Activated CD4-positive, alpha-beta T cell treated with anti-CD3 and anti-CD28 coated beads for 24 hours (primary cell): ENCODE measurements around the gene PTCH2.
"Not testable (repeated sequence)": the region's sequence is repeated elsewhere in the genome, so short reads cannot be mapped to it uniquely, and the experiment has no call there.

Experiments used
- DNase-seq, 2 donors: peaks; one replicate each; pipeline ENCODE4 v3.0.0-alpha.2; 2020; ENCODE audit warnings: low read depth in 2 of 2

PTCH2 gene

GRCh38 chr1:44801491-44802305 lies 41.4 kb downstream of the PTCH2 start:
- no peak for DNase-seq

GRCh38 chr1:44799770-44800584 lies 43.1 kb downstream of the PTCH2 start, which contains the start of gene PLK3:
Gene PLK3, plus strand, starts transcription at chr1:44800377. Its CDS starts 87 bp downstream, at chr1:44800464.
- peak; percentile 97 to 99 for DNase-seq

- no peak for DNase-seq
Measured at GRCh38 chr1:44798481-44799365, 44.3 kb downstream of the PTCH2 start.

GRCh38 chr1:44797886-44798285 lies 45.2 kb downstream of the PTCH2 start:
- DNase-seq = not testable (repeated sequence)

GRCh38 chr1:44792736-44793502 lies 50.1 kb downstream of the PTCH2 start:
- no peak for DNase-seq

GRCh38 chr1:44790968-44791801 lies 51.9 kb downstream of the PTCH2 start:
- DNase-seq = no peak

GRCh38 chr1:44788120-44788860 lies 54.8 kb downstream of the PTCH2 start, which contains the start of gene BEST4:
Gene BEST4, minus strand, starts transcription at chr1:44788170. Its CDS starts 465 bp downstream, at chr1:44787705.
- DNase-seq = no peak

GRCh38 chr1:44787506-44787905 lies 55.5 kb downstream of the PTCH2 start:
- DNase-seq = no peak

GRCh38 chr1:44786841-44787426 lies 56.1 kb downstream of the PTCH2 start:
- no peak for DNase-seq

GRCh38 chr1:44786138-44786840 lies 56.8 kb downstream of the PTCH2 start:
- DNase-seq = peak in 1 of 2 donors; percentile 74

- no peak for DNase-seq
Measured at GRCh38 chr1:44785501-44786137, 57.4 kb downstream of the PTCH2 start.

GRCh38 chr1:44785029-44785380 lies 58.0 kb downstream of the PTCH2 start:
- DNase-seq = no peak

GRCh38 chr1:44784094-44785028 lies 58.7 kb downstream of the PTCH2 start:
- DNase-seq = no peak

GRCh38 chr1:44783697-44784093 lies 59.4 kb downstream of the PTCH2 start:
- no peak for DNase-seq

GRCh38 chr1:44780583-44781121 lies 62.4 kb downstream of the PTCH2 start:
- no peak for DNase-seq
